SH-SY5Y (cell line): Measurements from ENCODE around the gene TSPAN4.

ENCODE experiments used
- GATA2 ChIP-seq: IDR thresholded peaks from 2 replicates; pipeline ENCODE4 v1.6.1; 2011; ENCODE audit warnings: mild to moderate bottlenecking, low read depth, low read length
- GATA3 ChIP-seq: IDR thresholded peaks from 2 replicates; pipeline ENCODE4 v1.6.1; 2011; ENCODE audit warnings: low read depth, mild to moderate bottlenecking, low read length, moderate library complexity

Gene TSPAN4

GRCh38 chr11:853682-854448 is 11.2 kb downstream of the TSPAN4 start:
- no peak for TF ChIP-seq GATA2
- no peak for TF ChIP-seq GATA3

GRCh38 chr11:854601-855329 is 12.1 kb downstream of the TSPAN4 start:
- TF ChIP-seq GATA2 (no peak), GATA3 (no peak)

- TF ChIP-seq GATA2 (no peak), GATA3 (no peak)
These were observed 12.7 kb downstream of the TSPAN4 start for GRCh38 chr11:855330-855674.

GRCh38 chr11:855796-856195 is 13.1 kb downstream of the TSPAN4 start:
- TF ChIP-seq GATA2 (no peak), GATA3 (no peak)

GRCh38 chr11:856397-856796 is 13.7 kb downstream of the TSPAN4 start:
- TF ChIP-seq GATA2: no peak
- no peak for TF ChIP-seq GATA3

- TF ChIP-seq GATA2 (no peak), GATA3 (no peak)
These were observed 15.6 kb downstream of the TSPAN4 start for GRCh38 chr11:858053-858761.

- no peak for TF ChIP-seq GATA2
- TF ChIP-seq GATA3: no peak
These were observed 16.2 kb downstream of the TSPAN4 start for GRCh38 chr11:858762-859339.

- no peak for TF ChIP-seq GATA3
These were observed 16.9 kb downstream of the TSPAN4 start for GRCh38 chr11:859394-860131.

- TF ChIP-seq GATA2 (no peak), GATA3 (no peak)
These were observed 17.8 kb downstream of the TSPAN4 start for GRCh38 chr11:860234-861104.

GRCh38 chr11:861105-861479 is 18.4 kb downstream of the TSPAN4 start:
- no peak for TF ChIP-seq GATA3
- TF ChIP-seq GATA2: no peak

GRCh38 chr11:862081-862661 is 19.5 kb downstream of the TSPAN4 start:
- TF ChIP-seq GATA3 (no peak), GATA2 (no peak)

- no peak for TF ChIP-seq GATA2
- TF ChIP-seq GATA3: no peak
These were observed 20.0 kb downstream of the TSPAN4 start for GRCh38 chr11:862696-863022.
